ENCODE measurements around the gene KCNK17.

KCNK17 gene

GRCh38 chr6:39348740-39349139 is 34.5 kb upstream of the KCNK17 start:
- Histone ChIP-seq H3K4me2 (ENCODE audit: low read length) (no peak overlapping the region), H2AFZ (ENCODE audit: low read depth, low read length) (no peak overlapping the region), H3K9me3 (ENCODE audit: insufficient read depth, low read length) (no peaks in the 10 kb centered on the region), H3K36me3 (replicated peaks; ENCODE audit: low read depth, low read length) (no peaks in the 10 kb centered on the region), H3K27me3 (ENCODE audit: low read depth, low read length) (peaks cover 5% of the 10 kb centered on the region; the same call in 1 of the 2 replicates), H3K79me2 (ENCODE audit: low read length) (no peaks in the 10 kb centered on the region), H3K4me3 (ENCODE audit: low read length) (no peak overlapping the region), H3K9ac (ENCODE audit: low read length) (no peak overlapping the region), H3K27ac (ENCODE audit: low read length) (no peak overlapping the region), H4K20me1 (ENCODE audit: insufficient read depth, low read length) (no peaks in the 10 kb centered on the region), H3K4me1 (ENCODE audit: low read length) (no peaks in the 10 kb centered on the region)
- TF ChIP-seq EZH2phosphoT487 (IDR thresholded peaks at IDR 0.05; ENCODE audit: low read depth) (no peak), CTCF (IDR thresholded peaks at IDR 0.05; ENCODE audit: low read depth, low read length) (no peak)

DNA sequence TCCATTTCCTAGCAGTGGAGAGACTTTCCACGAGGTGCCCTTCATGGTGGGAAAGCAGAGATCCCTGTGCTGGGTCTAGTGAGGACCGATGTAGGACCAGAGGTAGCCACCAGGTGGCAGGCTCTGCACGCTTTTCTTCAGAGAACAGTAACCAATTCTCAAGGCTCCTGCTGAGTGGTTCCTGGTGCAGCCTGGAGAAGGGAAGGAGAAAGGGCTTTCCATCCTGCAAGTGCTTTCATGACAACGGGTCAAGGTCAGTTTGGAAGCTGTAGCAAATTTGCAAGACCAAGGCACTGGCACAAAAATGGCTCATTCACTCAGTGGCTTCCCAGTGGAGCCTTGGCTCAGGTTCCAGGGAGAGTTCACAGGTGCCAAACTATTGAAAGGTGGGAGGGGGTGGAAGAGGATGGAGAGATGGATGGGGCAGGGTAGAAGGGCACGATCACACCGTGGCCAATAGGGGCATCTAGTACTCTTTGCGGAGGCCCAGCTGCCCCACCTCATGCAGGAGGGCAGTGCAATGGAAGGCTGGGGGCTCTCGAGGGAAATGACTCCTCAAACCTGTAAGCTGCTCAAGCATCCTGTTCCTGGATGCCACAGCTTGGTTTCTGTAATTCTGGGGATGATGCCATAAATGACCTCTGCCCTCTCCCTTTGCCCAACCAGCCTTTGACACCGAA is 33.8 kb upstream of the KCNK17 start:
- no peak overlapping the region for H3K27ac ChIP-seq (ENCODE audit: low read length)

DNA sequence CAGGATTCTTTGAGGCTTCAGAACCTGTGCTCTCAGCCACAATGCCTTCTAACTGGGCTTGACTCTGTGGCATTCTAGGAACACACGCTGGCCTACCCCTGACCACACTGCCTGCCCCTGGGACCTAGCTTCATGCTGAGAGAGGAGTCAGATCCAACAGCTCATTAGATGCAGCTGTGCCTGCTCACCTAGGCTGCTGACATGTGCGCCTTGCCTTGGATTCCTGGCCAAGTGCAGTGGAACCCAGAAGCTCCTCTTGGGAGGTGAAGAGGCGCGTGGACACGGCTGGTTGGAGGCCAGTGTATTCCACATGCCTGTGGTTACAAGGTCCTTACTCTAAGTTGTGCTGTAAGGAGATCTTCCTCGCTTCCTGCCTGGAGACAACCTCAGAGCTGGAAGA is 33.0 kb upstream of the KCNK17 start:
- no peak for TF ChIP-seq EZH2phosphoT487 (IDR thresholded peaks at IDR 0.05; ENCODE audit: low read depth)
- TF ChIP-seq CTCF (IDR thresholded peaks at IDR 0.05; ENCODE audit: low read depth, low read length) = no peak

More for the DNA sequence above, 33.8 kb upstream of the KCNK17 start:
- H3K27me3 ChIP-seq (ENCODE audit: low read depth, low read length) = peaks cover 5% of the 10 kb centered on the region; the same call in 1 of the 2 replicates
- no peaks in the 10 kb centered on the region for H3K9me3 ChIP-seq (ENCODE audit: insufficient read depth, low read length)
- H4K20me1 ChIP-seq (ENCODE audit: insufficient read depth, low read length) = no peaks in the 10 kb centered on the region
- TF ChIP-seq CTCF (IDR thresholded peaks at IDR 0.05; ENCODE audit: low read depth, low read length) = peak; percentile 94
- TF ChIP-seq EZH2phosphoT487 (IDR thresholded peaks at IDR 0.05; ENCODE audit: low read depth) = no peak
- no peak overlapping the region for H3K9ac ChIP-seq (ENCODE audit: low read length)
- no peaks in the 10 kb centered on the region for H3K79me2 ChIP-seq (ENCODE audit: low read length)
- H3K4me2 ChIP-seq (ENCODE audit: low read length) = no peak overlapping the region
- no peak overlapping the region for H3K4me3 ChIP-seq (ENCODE audit: low read length)
- no peak overlapping the region for H2AFZ ChIP-seq (ENCODE audit: low read depth, low read length)
- no peaks in the 10 kb centered on the region for H3K36me3 ChIP-seq (replicated peaks; ENCODE audit: low read depth, low read length)
- H3K4me1 ChIP-seq (ENCODE audit: low read length) = peaks cover 4% of the 10 kb centered on the region

DNA sequence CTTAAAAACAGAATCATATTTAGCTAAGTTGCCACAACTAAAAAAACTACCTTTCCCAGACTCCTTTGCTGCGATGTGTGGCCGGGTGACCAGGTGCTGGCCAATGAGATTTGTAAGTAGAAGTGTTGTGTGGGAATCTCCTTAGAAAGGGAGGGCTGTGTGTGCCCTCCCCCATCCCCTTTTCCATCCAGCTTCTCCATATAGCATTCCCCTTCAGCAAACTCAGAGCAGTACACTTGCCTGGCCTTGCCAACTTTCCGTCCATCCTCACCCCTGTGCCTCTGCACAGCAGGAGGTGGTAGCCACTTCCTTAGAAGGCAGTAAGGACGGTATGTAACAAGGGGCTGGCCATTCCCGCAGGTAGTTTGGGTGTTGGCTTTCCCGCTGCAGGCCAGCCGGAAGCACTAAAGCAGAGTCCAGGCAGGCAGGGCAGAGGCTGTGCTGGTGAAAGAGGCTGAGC is 30.6 kb upstream of the KCNK17 start:
- H3K4me2 ChIP-seq (ENCODE audit: low read length) = no peak overlapping the region
- no peak for TF ChIP-seq CTCF (IDR thresholded peaks at IDR 0.05; ENCODE audit: low read depth, low read length)
- no peaks in the 10 kb centered on the region for H3K9me3 ChIP-seq (ENCODE audit: insufficient read depth, low read length)

More for the DNA sequence above, 33.0 kb upstream of the KCNK17 start:
- H3K27ac ChIP-seq (ENCODE audit: low read length) = no peak overlapping the region
- H3K79me2 ChIP-seq (ENCODE audit: low read length) = no peaks in the 10 kb centered on the region
- peaks cover 8% of the 10 kb centered on the region for H3K4me1 ChIP-seq (ENCODE audit: low read length)
- no peaks in the 10 kb centered on the region for H4K20me1 ChIP-seq (ENCODE audit: insufficient read depth, low read length)
- H3K27me3 ChIP-seq (ENCODE audit: low read depth, low read length) = peaks cover 5% of the 10 kb centered on the region; the same call in 1 of the 2 replicates
- H3K9me3 ChIP-seq (ENCODE audit: insufficient read depth, low read length) = no peaks in the 10 kb centered on the region
- H3K4me2 ChIP-seq (ENCODE audit: low read length) = no peak overlapping the region
- H3K36me3 ChIP-seq (replicated peaks; ENCODE audit: low read depth, low read length) = no peaks in the 10 kb centered on the region
- no peak overlapping the region for H2AFZ ChIP-seq (ENCODE audit: low read depth, low read length)
- H3K4me3 ChIP-seq (ENCODE audit: low read length) = no peak overlapping the region
- H3K9ac ChIP-seq (ENCODE audit: low read length) = no peak overlapping the region

More for the DNA sequence above, 30.6 kb upstream of the KCNK17 start:
- H3K79me2 ChIP-seq (ENCODE audit: low read length) = no peaks in the 10 kb centered on the region
- no peaks in the 10 kb centered on the region for H4K20me1 ChIP-seq (ENCODE audit: insufficient read depth, low read length)
- no peak overlapping the region for H3K27ac ChIP-seq (ENCODE audit: low read length)
- H3K4me1 ChIP-seq (ENCODE audit: low read length) = peaks cover 8% of the 10 kb centered on the region
- H3K9ac ChIP-seq (ENCODE audit: low read length) = no peak overlapping the region
- H3K27me3 ChIP-seq (ENCODE audit: low read depth, low read length) = 0 out of 2 replicates have a peak, but pooled peaks cover under 1% of the 10 kb centered on the region
- no peaks in the 10 kb centered on the region for H3K36me3 ChIP-seq (replicated peaks; ENCODE audit: low read depth, low read length)
- H2AFZ ChIP-seq (ENCODE audit: low read depth, low read length) = no peak overlapping the region
- no peak overlapping the region for H3K4me3 ChIP-seq (ENCODE audit: low read length)

Measured in OCI-LY3 (cell line).